PC-3 (cell line): ENCODE measurements around the gene ZDHHC8. TPM values are rescaled to one million over a fixed set of nuclear protein-coding genes. Genes with fewer than 3 reads are reported as not detected.

Source experiments
- ATAC-seq: fragments of 200-7000 bp; cut with Tn5 transposase; 2 replicates; pipeline ENCODE4 v1.9.1; 2020; ENCODE audit warnings: mild to moderate bottlenecking, moderate library complexity
- BruUV-seq: library from RNA; stranded (reverse); fragments of 400-500 nt; replicated peaks from 2 replicates; lab custom pipeline; 2021; lab: Mats Ljungman, UMichigan
- CTCF ChIA-PET: fragments of 300-600 bp; sonication (Branson Sonifier 250); formaldehyde crosslinking; loops from one replicate; lab custom pipeline; 2022; ENCODE audit warnings: antibody characterized with exemption; lab: Charles Lee
- POLR2A ChIA-PET: fragments of 300-600 bp; sonication (Branson Sonifier 250); formaldehyde crosslinking; loops from one replicate; lab custom pipeline; 2022; ENCODE audit warnings: antibody characterized with exemption; ENCODE audit not compliant: unreplicated experiment; lab: Charles Lee
- DNase-seq: peaks from one replicate; pipeline ENCODE4 v3.0.0-alpha.2; 2015
- H2AFZ ChIP-seq: fragments of 300-600 bp; sonication (generic); 2 replicates; pipeline ENCODE4 v1.6.0; 2016; ENCODE audit warnings: antibody characterized with exemption, low read length
- H3F3A ChIP-seq: fragments of 300-600 bp; sonication (generic); one replicate; pipeline ENCODE4 v1.6.0; 2017; ENCODE audit warnings: antibody characterized with exemption, low read length, control low read depth, mild to moderate bottlenecking; ENCODE audit not compliant: unreplicated experiment
- H3K27ac ChIP-seq: fragments of 300-600 bp; sonication (generic); 2 replicates; pipeline ENCODE4 v1.5.1; 2016; ENCODE audit warnings: mild to moderate bottlenecking, low read length
- H3K27me3 ChIP-seq: fragments of 300-600 bp; sonication (generic); 2 replicates; pipeline ENCODE4 v1.6.1; 2016; ENCODE audit warnings: low read length, mixed read lengths
- H3K36me3 ChIP-seq: fragments of 300-600 bp; sonication (generic); 2 replicates; pipeline ENCODE4 v1.6.1; 2016; ENCODE audit warnings: low read depth, mixed run types, low read length, mixed read lengths
- H3K4me1 ChIP-seq: fragments of 300-600 bp; sonication (generic); 2 replicates; pipeline ENCODE4 v1.5.1; 2016; ENCODE audit warnings: low read length; ENCODE audit not compliant: insufficient read depth
- H3K4me2 ChIP-seq: fragments of 300-600 bp; sonication (generic); 2 replicates; pipeline ENCODE4 v1.6.0; 2016; ENCODE audit warnings: low read length
- H3K4me3 ChIP-seq: fragments of 300-600 bp; sonication (generic); 2 replicates; pipeline ENCODE4 v1.5.1; 2016; ENCODE audit warnings: mild to moderate bottlenecking, low read length, mixed read lengths
- H3K79me2 ChIP-seq: fragments of 300-600 bp; sonication (generic); 2 replicates; pipeline ENCODE4 v1.6.1; 2017; ENCODE audit warnings: low read length, mixed read lengths
- H3K9ac ChIP-seq: fragments of 300-600 bp; sonication (generic); 2 replicates; pipeline ENCODE4 v1.6.0; 2016; ENCODE audit warnings: mild to moderate bottlenecking, low read length
- H3K9me2 ChIP-seq: fragments of 300-600 bp; sonication (generic); replicated peaks from 2 replicates; pipeline ENCODE4 v1.6.1; 2016; ENCODE audit warnings: mixed run types, low read length, mixed read lengths
- H3K9me3 ChIP-seq: fragments of 300-600 bp; sonication (generic); 2 replicates; pipeline ENCODE4 v1.6.1; 2016; ENCODE audit warnings: low read length, mixed read lengths
- H4K20me1 ChIP-seq: fragments of 300-600 bp; sonication (generic); 2 replicates; pipeline ENCODE4 v1.6.1; 2016; ENCODE audit warnings: low read length, mixed read lengths
- EZH2 ChIP-seq: fragments of 300-600 bp; sonication (generic); IDR thresholded peaks from one replicate; pipeline ENCODE4 v1.6.1; 2017; ENCODE audit warnings: antibody characterized with exemption, mild to moderate bottlenecking, low read length; ENCODE audit not compliant: unreplicated experiment
- EZH2phosphoT487 ChIP-seq: fragments of 300-600 bp; sonication (generic); IDR thresholded peaks from 2 replicates; pipeline ENCODE4 v1.6.1; 2018; ENCODE audit warnings: mild to moderate bottlenecking, antibody characterized with exemption, low read length, borderline replicate concordance
- intact Hi-C: fragments of 100-400 bp; cut with micrococcal nuclease; formaldehyde crosslinking; loops from 2 replicates; pipeline ENCODE4 v1.9.0; 2023
- total RNA-seq: library from RNA; depleted of rRNA; stranded (reverse); fragments of >200 nt; gene quantifications from 2 replicates; pipeline ENCODE4 v1.2.3, GENCODE V29; 2014
- TF ChIP-seq, protein P1 (sequence below): fragments of 300-600 bp; sonication (generic); conservative IDR thresholded peaks from 2 replicates; pipeline ENCODE4 v1.5.1; 2017; ENCODE audit warnings: antibody characterized with exemption, low read depth, mild to moderate bottlenecking, low read length

Gene ZDHHC8
- total RNA-seq, 1 experiment from 2014 or later, result 24.6 TPM

GRCh38 chr22:20124083-20124787, 7.4 kb upstream of the ZDHHC8 start:
- TF ChIP-seq EZH2 (no peak), EZH2phosphoT487 (no peak)
- TF ChIP-seq, protein P1, sequence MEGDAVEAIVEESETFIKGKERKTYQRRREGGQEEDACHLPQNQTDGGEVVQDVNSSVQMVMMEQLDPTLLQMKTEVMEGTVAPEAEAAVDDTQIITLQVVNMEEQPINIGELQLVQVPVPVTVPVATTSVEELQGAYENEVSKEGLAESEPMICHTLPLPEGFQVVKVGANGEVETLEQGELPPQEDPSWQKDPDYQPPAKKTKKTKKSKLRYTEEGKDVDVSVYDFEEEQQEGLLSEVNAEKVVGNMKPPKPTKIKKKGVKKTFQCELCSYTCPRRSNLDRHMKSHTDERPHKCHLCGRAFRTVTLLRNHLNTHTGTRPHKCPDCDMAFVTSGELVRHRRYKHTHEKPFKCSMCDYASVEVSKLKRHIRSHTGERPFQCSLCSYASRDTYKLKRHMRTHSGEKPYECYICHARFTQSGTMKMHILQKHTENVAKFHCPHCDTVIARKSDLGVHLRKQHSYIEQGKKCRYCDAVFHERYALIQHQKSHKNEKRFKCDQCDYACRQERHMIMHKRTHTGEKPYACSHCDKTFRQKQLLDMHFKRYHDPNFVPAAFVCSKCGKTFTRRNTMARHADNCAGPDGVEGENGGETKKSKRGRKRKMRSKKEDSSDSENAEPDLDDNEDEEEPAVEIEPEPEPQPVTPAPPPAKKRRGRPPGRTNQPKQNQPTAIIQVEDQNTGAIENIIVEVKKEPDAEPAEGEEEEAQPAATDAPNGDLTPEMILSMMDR, result no peak
- no peak overlapping the region for H3K9ac ChIP-seq
- no peak overlapping the region for H3K27ac ChIP-seq
- H3K4me2 ChIP-seq, result no peak overlapping the region
- H3K4me1 ChIP-seq, result peaks cover 5% of the 10 kb centered on the region
- DNase-seq (no peak), ATAC-seq (no peak)
- H3K36me3 ChIP-seq, result peaks cover 14% of the 10 kb centered on the region
- H4K20me1 ChIP-seq, result no peaks in the 10 kb centered on the region
- CTCF ChIA-PET, result no interaction called here
- H3K9me3 ChIP-seq, result no peaks in the 10 kb centered on the region
- H3K9me2 ChIP-seq, result no peaks in the 10 kb centered on the region
- H2AFZ ChIP-seq, result no peak overlapping the region
- peaks cover 40% of the 10 kb centered on the region for H3K79me2 ChIP-seq
- intact Hi-C loops, result no loop called here
- no peak overlapping the region for H3K4me3 ChIP-seq
- no peaks in the 10 kb centered on the region for H3F3A ChIP-seq
- H3K27me3 ChIP-seq, result no peaks in the 10 kb centered on the region
- no TSS peak for BruUV-seq
- POLR2A ChIA-PET, result no interaction called here

- H2AFZ ChIP-seq, result no peak overlapping the region
These were observed 6.1 kb upstream of the ZDHHC8 start for GRCh38 chr22:20125201-20126174.

More at GRCh38 chr22:20125201-20126174, 6.1 kb upstream of the ZDHHC8 start:
- H3K9me2 ChIP-seq, result no peaks in the 10 kb centered on the region
- H3K4me3 ChIP-seq, result no peak overlapping the region
- no peaks in the 10 kb centered on the region for H3K9me3 ChIP-seq
- H3K79me2 ChIP-seq, result peaks cover 28% of the 10 kb centered on the region
- no peaks in the 10 kb centered on the region for H3F3A ChIP-seq
- ChIA-PET POLR2A (no interaction called here), CTCF (no interaction called here)
- H3K9ac ChIP-seq, result no peak overlapping the region
- H3K27me3 ChIP-seq, result no peaks in the 10 kb centered on the region
- H3K36me3 ChIP-seq, result peaks cover 5% of the 10 kb centered on the region; the same call in 1 of the 2 replicates
- TF ChIP-seq, protein P1, result no peak
- intact Hi-C loops, result no loop called here
- ATAC-seq, result no peak
- H3K27ac ChIP-seq, result no peak overlapping the region
- no TSS peak for BruUV-seq
- no peaks in the 10 kb centered on the region for H3K4me1 ChIP-seq
- no peaks in the 10 kb centered on the region for H4K20me1 ChIP-seq
- no peak for DNase-seq
- no peak overlapping the region for H3K4me2 ChIP-seq
